ENCODE measurements around the gene SLC2A8. TPM values are rescaled to one million over a fixed set of nuclear protein-coding genes. Genes with fewer than 3 reads are reported as not detected.
A peak's percentile ranks its signal among the peaks of the same experiment; 100 is the strongest.

Gene SLC2A8
- total RNA-seq, 1 experiment from 2014 or later: 37.4 TPM

DNA sequence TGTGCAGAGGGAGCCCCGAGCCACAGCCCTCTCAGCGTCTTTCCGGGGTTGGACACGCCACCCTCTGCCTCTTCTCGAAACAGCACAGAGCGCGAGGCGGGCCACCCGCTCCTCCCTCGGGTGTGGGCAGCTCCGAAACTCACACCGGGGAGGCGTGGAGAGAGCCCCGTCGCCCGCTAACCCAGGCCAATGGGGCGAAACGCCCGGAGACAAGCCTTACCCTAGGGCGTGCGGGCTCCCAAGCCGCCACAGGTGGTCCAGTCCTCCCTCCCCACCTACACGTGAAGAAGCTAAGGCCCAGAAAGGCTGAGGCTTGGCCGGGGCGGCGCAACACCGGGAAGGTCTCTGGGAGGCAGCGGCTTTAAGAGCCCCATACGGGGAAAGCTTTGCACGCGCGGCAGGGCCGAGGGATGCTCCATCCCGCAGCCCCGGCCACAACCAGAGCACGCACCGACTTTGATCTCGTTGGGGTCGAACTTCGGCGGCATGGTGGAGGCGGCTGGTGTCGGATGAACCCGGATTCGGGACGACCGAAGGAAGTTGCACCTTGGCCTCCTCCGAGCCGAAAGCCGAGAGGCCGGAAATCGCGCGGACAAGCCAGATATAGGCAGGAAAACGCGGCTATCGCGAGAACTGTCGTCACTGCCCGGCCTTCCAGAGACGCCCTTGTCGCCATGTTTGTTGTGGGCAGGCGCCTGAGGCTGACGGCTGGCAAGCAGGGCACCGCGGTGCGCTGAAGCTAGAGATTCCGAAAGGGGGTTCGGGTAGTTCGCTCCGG, 54.0 kb downstream of the SLC2A8 start, which contains the start of the genes LRSAM1 and RPL12 (continued):
- TF ChIP-seq GTF2I (CRISPR knock-in tag; conservative IDR thresholded peaks at IDR 0.05) (no peak), GRHL2 (CRISPR knock-in tag; IDR thresholded peaks at IDR 0.05; ENCODE audit: insufficient replicate concordance, severe bottlenecking) (no peak), NR3C1 (CRISPR knock-in tag; conservative IDR thresholded peaks at IDR 0.05; ENCODE audit: low read depth) (no peak), OVOL2 (CRISPR knock-in tag; IDR thresholded peaks at IDR 0.05; ENCODE audit: borderline replicate concordance) (no peak), NFYB (CRISPR knock-in tag; conservative IDR thresholded peaks at IDR 0.05; ENCODE audit: low read depth) (no peak), TP53 (CRISPR knock-in tag; IDR thresholded peaks at IDR 0.05) (peak; percentile 68; the same call in 1 of the 2 replicates), MYBL2 (CRISPR knock-in tag; IDR thresholded peaks at IDR 0.05) (peak; percentile 85), ELF4 (CRISPR knock-in tag; IDR thresholded peaks at IDR 0.05; ENCODE audit: low read depth) (no peak), ZNF423 (CRISPR knock-in tag; IDR thresholded peaks at IDR 0.05) (no peak), SP1 (CRISPR knock-in tag; conservative IDR thresholded peaks at IDR 0.05) (peak; percentile 89), TCF7 (CRISPR knock-in tag; IDR thresholded peaks at IDR 0.05; ENCODE audit: low read depth) (no peak), CREB1 (CRISPR knock-in tag; IDR thresholded peaks at IDR 0.05) (peak; percentile 85; the same call in 1 of the 2 replicates), SMAD4 (CRISPR knock-in tag; IDR thresholded peaks at IDR 0.05) (0 out of 2 replicates have a peak, but pooled peaks have one; percentile 13), ZNF396 (CRISPR knock-in tag; IDR thresholded peaks at IDR 0.05; ENCODE audit: borderline replicate concordance) (no peak), TEAD1 (CRISPR knock-in tag; IDR thresholded peaks at IDR 0.05) (peak; percentile 85), PRRX2 (CRISPR knock-in tag; IDR thresholded peaks at IDR 0.05) (no peak)
- TF ChIP-seq, protein P1, sequence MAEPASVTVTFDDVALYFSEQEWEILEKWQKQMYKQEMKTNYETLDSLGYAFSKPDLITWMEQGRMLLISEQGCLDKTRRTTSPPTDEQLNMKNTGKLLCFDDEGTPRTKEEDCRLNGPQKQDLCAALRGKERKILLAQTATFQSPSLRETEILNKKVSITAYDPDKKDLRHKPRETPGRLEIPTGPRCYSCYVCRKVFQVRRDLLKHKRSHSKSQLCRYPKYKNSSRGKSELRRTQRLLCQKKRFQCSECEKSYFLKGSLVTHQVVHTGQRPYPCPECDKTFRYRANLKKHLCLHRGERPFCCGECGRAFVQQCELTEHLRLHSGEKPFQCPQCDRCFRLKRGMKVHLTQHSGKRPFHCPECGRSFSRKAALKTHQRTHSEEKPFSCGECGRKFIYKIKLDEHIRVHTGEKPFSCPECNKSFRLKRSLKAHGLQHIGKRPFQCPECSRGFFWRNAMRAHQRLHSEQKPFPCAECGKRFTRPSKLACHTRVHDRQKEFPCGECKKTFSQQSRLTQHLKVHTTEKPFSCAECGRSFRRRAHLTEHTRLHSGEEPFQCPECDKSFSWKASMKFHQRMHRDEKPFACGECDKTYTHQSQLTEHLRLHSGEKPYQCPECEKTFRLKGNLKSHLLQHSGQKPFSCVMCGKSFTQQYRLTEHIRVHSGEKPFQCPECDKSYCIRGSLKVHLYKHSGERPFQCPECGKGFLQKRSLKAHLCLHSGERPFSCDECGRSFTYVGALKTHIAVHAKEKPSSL (CRISPR knock-in tag; conservative IDR thresholded peaks at IDR 0.05): 0 out of 2 replicates have a peak, but pooled peaks have one; percentile 74
- TF ChIP-seq, protein P2, sequence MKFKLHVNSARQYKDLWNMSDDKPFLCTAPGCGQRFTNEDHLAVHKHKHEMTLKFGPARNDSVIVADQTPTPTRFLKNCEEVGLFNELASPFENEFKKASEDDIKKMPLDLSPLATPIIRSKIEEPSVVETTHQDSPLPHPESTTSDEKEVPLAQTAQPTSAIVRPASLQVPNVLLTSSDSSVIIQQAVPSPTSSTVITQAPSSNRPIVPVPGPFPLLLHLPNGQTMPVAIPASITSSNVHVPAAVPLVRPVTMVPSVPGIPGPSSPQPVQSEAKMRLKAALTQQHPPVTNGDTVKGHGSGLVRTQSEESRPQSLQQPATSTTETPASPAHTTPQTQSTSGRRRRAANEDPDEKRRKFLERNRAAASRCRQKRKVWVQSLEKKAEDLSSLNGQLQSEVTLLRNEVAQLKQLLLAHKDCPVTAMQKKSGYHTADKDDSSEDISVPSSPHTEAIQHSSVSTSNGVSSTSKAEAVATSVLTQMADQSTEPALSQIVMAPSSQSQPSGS (CRISPR knock-in tag; IDR thresholded peaks at IDR 0.05; ENCODE audit: borderline replicate concordance, low read depth): no peak
- TF ChIP-seq, protein P3, sequence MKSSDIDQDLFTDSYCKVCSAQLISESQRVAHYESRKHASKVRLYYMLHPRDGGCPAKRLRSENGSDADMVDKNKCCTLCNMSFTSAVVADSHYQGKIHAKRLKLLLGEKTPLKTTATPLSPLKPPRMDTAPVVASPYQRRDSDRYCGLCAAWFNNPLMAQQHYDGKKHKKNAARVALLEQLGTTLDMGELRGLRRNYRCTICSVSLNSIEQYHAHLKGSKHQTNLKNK (CRISPR knock-in tag; IDR thresholded peaks at IDR 0.05): peak; percentile 13; the same call in 1 of the 2 replicates
- TF ChIP-seq, protein P4, sequence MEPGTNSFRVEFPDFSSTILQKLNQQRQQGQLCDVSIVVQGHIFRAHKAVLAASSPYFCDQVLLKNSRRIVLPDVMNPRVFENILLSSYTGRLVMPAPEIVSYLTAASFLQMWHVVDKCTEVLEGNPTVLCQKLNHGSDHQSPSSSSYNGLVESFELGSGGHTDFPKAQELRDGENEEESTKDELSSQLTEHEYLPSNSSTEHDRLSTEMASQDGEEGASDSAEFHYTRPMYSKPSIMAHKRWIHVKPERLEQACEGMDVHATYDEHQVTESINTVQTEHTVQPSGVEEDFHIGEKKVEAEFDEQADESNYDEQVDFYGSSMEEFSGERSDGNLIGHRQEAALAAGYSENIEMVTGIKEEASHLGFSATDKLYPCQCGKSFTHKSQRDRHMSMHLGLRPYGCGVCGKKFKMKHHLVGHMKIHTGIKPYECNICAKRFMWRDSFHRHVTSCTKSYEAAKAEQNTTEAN (CRISPR knock-in tag; IDR thresholded peaks at IDR 0.05): peak; percentile 47; the same call in 1 of the 2 replicates
- TF ChIP-seq, protein P5, sequence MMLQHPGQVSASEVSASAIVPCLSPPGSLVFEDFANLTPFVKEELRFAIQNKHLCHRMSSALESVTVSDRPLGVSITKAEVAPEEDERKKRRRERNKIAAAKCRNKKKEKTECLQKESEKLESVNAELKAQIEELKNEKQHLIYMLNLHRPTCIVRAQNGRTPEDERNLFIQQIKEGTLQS (CRISPR knock-in tag; conservative IDR thresholded peaks at IDR 0.05): no peak
- TF ChIP-seq, protein P6, sequence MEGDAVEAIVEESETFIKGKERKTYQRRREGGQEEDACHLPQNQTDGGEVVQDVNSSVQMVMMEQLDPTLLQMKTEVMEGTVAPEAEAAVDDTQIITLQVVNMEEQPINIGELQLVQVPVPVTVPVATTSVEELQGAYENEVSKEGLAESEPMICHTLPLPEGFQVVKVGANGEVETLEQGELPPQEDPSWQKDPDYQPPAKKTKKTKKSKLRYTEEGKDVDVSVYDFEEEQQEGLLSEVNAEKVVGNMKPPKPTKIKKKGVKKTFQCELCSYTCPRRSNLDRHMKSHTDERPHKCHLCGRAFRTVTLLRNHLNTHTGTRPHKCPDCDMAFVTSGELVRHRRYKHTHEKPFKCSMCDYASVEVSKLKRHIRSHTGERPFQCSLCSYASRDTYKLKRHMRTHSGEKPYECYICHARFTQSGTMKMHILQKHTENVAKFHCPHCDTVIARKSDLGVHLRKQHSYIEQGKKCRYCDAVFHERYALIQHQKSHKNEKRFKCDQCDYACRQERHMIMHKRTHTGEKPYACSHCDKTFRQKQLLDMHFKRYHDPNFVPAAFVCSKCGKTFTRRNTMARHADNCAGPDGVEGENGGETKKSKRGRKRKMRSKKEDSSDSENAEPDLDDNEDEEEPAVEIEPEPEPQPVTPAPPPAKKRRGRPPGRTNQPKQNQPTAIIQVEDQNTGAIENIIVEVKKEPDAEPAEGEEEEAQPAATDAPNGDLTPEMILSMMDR (IDR thresholded peaks at IDR 0.05): no peak
- TF ChIP-seq, protein P7, sequence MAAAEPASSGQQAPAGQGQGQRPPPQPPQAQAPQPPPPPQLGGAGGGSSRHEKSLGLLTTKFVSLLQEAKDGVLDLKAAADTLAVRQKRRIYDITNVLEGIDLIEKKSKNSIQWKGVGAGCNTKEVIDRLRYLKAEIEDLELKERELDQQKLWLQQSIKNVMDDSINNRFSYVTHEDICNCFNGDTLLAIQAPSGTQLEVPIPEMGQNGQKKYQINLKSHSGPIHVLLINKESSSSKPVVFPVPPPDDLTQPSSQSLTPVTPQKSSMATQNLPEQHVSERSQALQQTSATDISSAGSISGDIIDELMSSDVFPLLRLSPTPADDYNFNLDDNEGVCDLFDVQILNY (CRISPR knock-in tag; IDR thresholded peaks at IDR 0.05): no peak
- TF ChIP-seq, protein P8, sequence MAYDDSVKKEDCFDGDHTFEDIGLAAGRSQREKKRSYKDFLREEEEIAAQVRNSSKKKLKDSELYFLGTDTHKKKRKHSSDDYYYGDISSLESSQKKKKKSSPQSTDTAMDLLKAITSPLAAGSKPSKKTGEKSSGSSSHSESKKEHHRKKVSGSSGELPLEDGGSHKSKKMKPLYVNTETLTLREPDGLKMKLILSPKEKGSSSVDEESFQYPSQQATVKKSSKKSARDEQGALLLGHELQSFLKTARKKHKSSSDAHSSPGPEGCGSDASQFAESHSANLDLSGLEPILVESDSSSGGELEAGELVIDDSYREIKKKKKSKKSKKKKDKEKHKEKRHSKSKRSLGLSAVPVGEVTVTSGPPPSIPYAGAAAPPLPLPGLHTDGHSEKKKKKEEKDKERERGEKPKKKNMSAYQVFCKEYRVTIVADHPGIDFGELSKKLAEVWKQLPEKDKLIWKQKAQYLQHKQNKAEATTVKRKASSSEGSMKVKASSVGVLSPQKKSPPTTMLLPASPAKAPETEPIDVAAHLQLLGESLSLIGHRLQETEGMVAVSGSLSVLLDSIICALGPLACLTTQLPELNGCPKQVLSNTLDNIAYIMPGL (CRISPR knock-in tag; IDR thresholded peaks at IDR 0.05): 0 out of 2 replicates have a peak, but pooled peaks have one; percentile 75
- TF ChIP-seq, protein P9, sequence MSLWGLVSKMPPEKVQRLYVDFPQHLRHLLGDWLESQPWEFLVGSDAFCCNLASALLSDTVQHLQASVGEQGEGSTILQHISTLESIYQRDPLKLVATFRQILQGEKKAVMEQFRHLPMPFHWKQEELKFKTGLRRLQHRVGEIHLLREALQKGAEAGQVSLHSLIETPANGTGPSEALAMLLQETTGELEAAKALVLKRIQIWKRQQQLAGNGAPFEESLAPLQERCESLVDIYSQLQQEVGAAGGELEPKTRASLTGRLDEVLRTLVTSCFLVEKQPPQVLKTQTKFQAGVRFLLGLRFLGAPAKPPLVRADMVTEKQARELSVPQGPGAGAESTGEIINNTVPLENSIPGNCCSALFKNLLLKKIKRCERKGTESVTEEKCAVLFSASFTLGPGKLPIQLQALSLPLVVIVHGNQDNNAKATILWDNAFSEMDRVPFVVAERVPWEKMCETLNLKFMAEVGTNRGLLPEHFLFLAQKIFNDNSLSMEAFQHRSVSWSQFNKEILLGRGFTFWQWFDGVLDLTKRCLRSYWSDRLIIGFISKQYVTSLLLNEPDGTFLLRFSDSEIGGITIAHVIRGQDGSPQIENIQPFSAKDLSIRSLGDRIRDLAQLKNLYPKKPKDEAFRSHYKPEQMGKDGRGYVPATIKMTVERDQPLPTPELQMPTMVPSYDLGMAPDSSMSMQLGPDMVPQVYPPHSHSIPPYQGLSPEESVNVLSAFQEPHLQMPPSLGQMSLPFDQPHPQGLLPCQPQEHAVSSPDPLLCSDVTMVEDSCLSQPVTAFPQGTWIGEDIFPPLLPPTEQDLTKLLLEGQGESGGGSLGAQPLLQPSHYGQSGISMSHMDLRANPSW (CRISPR knock-in tag; conservative IDR thresholded peaks at IDR 0.05; ENCODE audit: low read depth): no peak

Measured in WTC11 (cell line).